ENCODE measurements around the gene ERGIC1. TPM values are rescaled to one million over a fixed set of nuclear protein-coding genes. Genes with fewer than 3 reads are reported as not detected.

The ERGIC1 gene
- total and polyA plus RNA-seq, 2 of the 13 experiments (the other 11 are each of a cell fraction or from before 2014, with no cell fraction given), result 78.5 to 184 TPM

- H3K4me1 ChIP-seq (ENCODE audit: insufficient read depth, low read length), result peaks cover 96% of the 10 kb centered on the region
- CTCF ChIA-PET (ENCODE audit: low intra/inter-chr PET ratio, low total read pairs), result no interaction called here
- H3K27me3 ChIP-seq (ENCODE audit: control insufficient read depth in 1 of 2, insufficient read depth in 2 of 2, low read length in 2 of 2), result no peaks in the 10 kb centered on the region
- DNase-seq (ENCODE audit: low spot score) (peak; percentile 88), FAIRE-seq (peak; percentile 92), ATAC-seq (peak; percentile 91)
- no TSS peak for BruUV-seq (replicated peaks)
- in situ Hi-C loops (cut with HindIII; ENCODE audit: extremely low pct_ligation_motif_present, low pct_unique_long_range_greater_than_20kb), result loop anchor here (10.0 kb wide), 1 partner anchor 78 kb away; the partner anchor contains the start of gene DUSP1
- H3K36me3 ChIP-seq (replicated peaks in 1 of 2; ENCODE audit: control insufficient read depth in 1 of 2, insufficient read depth in 2 of 2, low read length in 2 of 2), result peaks cover 6 to 20% of the 10 kb centered on the region in 2 experiments; a peak in 2 of 5 replicates
- no peaks in the 10 kb centered on the region for H3K9me3 ChIP-seq (ENCODE audit: low read length)
- peak overlapping the region; percentile 72 for H3K9ac ChIP-seq (ENCODE audit: insufficient read depth, low read depth, low read length)
- intact Hi-C loops (cut with micrococcal nuclease; ENCODE audit: unreplicated experiment), result loop anchor here (1.0 kb wide), 1 partner anchor 17 kb away; no protein-coding TSS in a partner anchor
- POLR2A ChIA-PET, result interaction anchor here (0.7 to 3.8 kb wide), 15 partner anchors 13 to 138 kb away, joined by 3 to 28 read pairs (median 5); partner anchors contain the start of genes DUSP1 and ERGIC1
- peak overlapping the region; percentile 57 for H3K4me2 ChIP-seq (ENCODE audit: low read depth, low read length)
- 65% methylated on average over 8 of the region's 18 CpGs for WGBS (ENCODE audit: low lambda C conversion rate)
- H2AFZ ChIP-seq (ENCODE audit: low read length), result no peak overlapping the region
- no peaks in the 10 kb centered on the region for H4K20me1 ChIP-seq (ENCODE audit: insufficient read depth, low read length)
- peak overlapping the region; percentile 86 for H3K27ac ChIP-seq (ENCODE audit: extremely low read length, insufficient read depth, low read length)
- peak overlapping the region in 1 of 3 experiments; percentile 19; a peak in 1 of 6 replicates for H3K4me3 ChIP-seq (replicated peaks in 1 of 3; ENCODE audit: insufficient read depth in 1 of 3, low read depth in 2 of 3, low read length in 3 of 3)
- peaks cover 89% of the 10 kb centered on the region for H3K79me2 ChIP-seq (ENCODE audit: insufficient read depth, low read length)
- peak; percentile 95; the same call in 1 of the 2 replicates for TF ChIP-seq MTA1 (CRISPR knock-in tag; IDR thresholded peaks at IDR 0.05; ENCODE audit: borderline replicate concordance)
- TF ChIP-seq POLR2G (IDR thresholded peaks at IDR 0.05; ENCODE audit: low read depth, low read length), result peak; percentile 27; the same call in 1 of the 2 replicates
- no peak for TF ChIP-seq LCORL (IDR thresholded peaks at IDR 0.05)
- peak; percentile 99 for TF ChIP-seq LCORL (CRISPR knock-in tag; IDR thresholded peaks at IDR 0.05)
- peak; percentile 81; the same call in 1 of the 2 replicates for TF ChIP-seq ZNF788 (CRISPR knock-in tag; IDR thresholded peaks at IDR 0.05; ENCODE audit: borderline replicate concordance)
- peak; percentile 75; the same call in 1 of the 2 replicates for TF ChIP-seq ZNF431 (CRISPR knock-in tag; IDR thresholded peaks at IDR 0.05; ENCODE audit: borderline replicate concordance, low read depth)
- peak; percentile 24; the same call in 1 of the 2 replicates for TF ChIP-seq ARID3A (IDR thresholded peaks at IDR 0.05; ENCODE audit: low read depth, low read length)
- TF ChIP-seq ZNF883 (CRISPR knock-in tag; IDR thresholded peaks at IDR 0.05; ENCODE audit: not compliant biosample characterization), result peak; percentile 64
- 0 out of 2 replicates have a peak, but pooled peaks have one; percentile 56 for TF ChIP-seq NFE2L1 (CRISPR knock-in tag; IDR thresholded peaks at IDR 0.05; ENCODE audit: borderline replicate concordance)
- peak; percentile 99 for TF ChIP-seq SALL1 (CRISPR knock-in tag; IDR thresholded peaks at IDR 0.05)
- TF ChIP-seq POLR2AphosphoS5 (IDR thresholded peaks at IDR 0.05; ENCODE audit: low read depth, low read length), result 0 out of 2 replicates have a peak, but pooled peaks have one; percentile 22
- peak; percentile 91 for TF ChIP-seq FOSL2 (CRISPR knock-in tag; IDR thresholded peaks at IDR 0.05)
- peak; percentile 69 for TF ChIP-seq HIVEP1 (CRISPR knock-in tag; IDR thresholded peaks at IDR 0.05)
- peak; percentile 33 for TF ChIP-seq AGO2 (optimal IDR thresholded peaks at IDR 0.05; ENCODE audit: low read depth, low read length)
- TF ChIP-seq FOXP4 (CRISPR knock-in tag; IDR thresholded peaks at IDR 0.05), result peak; percentile 50
- peak; percentile 75; the same call in 1 of the 2 replicates for TF ChIP-seq ZNF225 (CRISPR knock-in tag; IDR thresholded peaks at IDR 0.05)
- peak; percentile 87 for TF ChIP-seq IKZF4 (CRISPR knock-in tag; IDR thresholded peaks at IDR 0.05; ENCODE audit: borderline replicate concordance, low read depth, not compliant biosample characterization)
- peak; percentile 77 for TF ChIP-seq KDM5B (CRISPR knock-in tag; IDR thresholded peaks at IDR 0.05; ENCODE audit: borderline replicate concordance)
- TF ChIP-seq RNF2 (conservative IDR thresholded peaks at IDR 0.05; ENCODE audit: low read depth), result peak; percentile 85
Observed at GRCh38 chr5:172852490-172853354, 18.7 kb downstream of the ERGIC1 start.
